ENCODE measurements around the gene MCC.

MCC gene

DNA sequence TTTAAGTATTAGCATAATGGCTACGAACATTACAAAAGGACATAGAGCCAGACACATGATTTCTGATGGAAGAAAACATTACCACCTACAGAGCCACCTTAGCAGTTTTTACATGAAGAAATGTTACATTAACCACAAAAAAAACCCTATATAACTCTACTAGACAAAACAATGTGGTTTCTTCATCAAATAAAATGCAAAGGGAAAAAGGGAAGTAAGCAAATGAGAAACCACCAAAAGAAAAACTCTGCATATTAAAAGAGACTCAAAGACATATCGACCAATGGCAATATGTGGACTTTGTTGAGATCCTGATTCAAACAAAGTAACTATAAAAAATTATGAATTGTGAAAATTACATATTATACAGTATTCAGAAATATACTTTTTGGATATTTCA lies 186.1 kb downstream of the MCC start:
- no peak for DNase-seq

DNA sequence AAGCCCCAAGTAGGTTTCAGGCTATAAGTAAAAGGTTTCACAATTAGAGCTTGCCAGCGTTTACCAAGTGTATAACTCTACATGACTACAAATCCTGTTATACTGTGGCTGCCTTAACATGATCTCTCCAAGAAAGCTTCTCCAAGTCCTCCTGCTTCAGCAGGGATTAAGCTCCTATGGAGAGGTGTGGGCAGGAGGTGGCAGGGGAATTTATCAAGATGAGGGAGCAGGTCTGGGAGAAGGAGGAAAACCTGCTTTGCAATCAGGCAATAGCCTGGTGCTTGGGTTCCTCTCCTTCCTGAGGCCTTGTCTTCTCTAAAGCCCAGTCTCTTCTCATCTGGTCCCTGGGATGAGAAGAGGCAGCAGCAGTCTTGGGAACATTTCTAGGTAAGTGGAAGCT lies 188.7 kb downstream of the MCC start:
- DNase-seq: no peak

DNA sequence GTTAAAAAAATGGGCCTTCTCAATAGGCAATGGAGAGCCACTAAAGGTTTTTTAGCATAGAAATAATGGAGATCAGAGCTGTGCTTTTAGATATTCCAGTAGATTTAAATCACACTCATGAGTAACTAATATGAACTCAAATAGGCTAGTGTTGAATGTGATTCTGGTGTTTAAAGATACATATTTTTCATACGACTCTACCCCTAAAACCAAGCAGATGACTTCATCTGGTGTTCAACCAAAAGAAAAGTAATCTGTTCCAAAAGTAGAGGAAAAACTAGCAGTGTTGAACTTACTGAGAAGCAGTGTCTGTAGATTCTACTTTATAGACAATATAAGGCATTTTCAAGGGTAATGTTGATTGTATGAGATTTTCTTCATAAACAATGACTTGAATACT lies 191.6 kb downstream of the MCC start:
- DNase-seq: no peak

DNA sequence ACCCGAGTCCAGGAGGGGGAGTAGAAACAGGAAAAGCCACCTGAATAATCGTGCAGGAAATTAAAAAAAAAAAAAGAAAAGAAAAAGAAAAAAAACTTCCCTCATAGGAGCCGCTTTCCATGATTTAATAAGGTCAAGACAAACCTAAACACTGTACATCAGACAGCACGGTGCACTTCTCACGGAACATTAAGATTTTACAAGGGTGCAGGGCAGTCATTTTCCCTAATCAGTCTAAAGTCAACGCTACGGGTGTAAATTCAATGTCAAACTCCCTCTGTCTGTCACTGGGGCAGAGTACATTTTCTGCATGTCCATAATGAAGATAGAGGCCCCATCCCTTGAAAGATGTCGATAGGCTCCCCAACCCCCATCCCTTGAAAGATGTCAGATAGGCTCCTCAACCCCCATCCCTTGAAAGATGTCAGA lies 193.1 kb downstream of the MCC start:
- no peak for DNase-seq

DNA sequence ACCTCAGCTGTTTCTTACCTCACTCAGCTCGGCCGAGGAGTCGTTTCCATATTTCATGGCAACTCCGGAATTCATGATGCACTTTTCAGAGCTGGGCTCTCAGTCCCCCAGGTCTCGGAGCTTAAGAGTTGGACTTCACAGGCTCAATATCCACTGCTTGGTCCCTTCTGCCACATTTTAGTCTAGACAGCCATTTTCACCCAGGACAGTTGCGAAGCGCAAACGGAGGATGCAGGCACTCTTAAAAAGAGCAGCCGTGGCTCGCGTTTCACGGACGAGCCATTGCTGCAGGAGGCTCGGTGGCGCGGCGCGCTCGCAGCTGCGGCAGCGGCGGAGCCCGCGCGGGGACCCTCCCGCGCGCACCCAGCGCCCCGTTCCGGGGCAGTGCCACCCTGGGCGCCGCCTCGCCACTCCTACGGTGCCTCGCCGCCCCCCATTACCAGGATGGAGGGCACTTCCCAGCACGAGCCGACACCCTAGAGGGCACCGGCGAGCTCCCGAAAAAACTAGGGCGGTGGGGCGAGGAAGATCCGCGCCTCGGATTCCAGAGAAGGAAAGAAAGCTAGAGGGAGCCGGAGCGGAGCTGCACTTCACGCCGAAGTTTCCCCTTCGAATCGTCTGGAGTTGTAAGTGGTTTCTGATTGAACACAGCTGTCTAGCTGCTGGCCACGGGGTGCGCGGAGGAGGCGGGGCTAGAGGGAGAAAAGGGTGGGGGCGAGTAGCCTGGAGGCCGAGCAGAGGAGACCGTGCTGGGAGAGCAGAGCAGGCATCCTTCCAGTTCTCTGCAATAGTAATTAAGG lies 193.7 kb downstream of the MCC start:
- DNase-seq: peak; percentile 60

DNA sequence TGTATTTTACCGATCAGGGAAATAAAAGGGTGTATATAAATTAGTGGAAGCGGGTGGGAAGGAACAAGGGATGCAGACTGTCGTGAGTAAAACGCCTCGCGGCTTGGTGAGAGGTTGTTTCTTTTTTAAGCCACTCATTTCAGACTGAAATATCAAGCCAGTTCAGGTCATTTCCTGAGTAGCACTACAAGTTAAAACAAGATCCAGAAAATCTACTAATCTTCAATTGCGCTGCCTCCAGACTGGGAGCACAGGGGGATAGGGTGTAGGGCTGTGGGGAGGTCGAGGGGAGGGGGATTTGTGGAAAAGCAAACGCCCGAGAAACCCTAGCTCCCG lies 194.3 kb downstream of the MCC start:
- no peak for DNase-seq

DNA sequence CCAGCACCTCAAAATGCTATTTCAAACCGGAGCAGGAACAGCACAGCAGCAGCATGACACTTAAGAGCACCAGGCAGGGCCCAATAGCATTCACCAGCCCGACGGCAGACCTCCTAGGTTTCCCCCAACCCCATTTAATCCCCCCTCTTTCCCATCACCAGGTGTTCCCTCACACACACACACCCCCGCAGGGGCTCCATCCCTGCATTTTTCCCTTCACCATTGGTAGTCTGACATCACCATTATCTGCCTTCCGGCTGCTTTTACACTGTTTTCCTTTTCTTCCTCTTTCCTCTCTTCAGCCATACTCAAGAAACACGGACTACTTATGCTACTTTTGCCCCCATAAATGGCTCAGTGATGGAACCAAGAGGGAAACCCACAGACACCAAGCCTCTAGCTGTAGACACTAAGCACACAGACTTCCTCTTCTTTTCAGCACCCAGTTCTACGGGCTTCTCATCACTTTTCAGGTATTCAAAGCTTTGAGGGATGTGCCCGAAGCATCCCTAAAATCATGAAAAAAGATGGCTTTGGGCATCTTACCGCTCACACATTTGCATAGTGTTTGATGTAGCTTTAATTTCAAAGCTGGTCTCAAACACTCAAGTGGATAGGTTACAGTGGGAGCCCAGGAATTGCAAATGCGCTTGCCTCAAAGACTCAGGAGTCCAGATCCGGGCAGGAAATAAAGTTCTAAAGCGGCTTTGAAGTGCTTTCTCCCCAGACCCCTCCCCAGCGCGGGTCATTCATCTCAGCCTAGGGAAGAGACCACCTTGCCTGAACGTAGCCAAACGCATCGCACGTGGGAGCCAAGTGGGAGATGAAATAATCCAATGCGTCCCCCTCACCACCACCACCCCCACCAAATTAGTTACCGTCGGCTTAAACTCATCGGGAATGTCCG lies 194.9 kb downstream of the MCC start:
- DNase-seq: no peak

DNA sequence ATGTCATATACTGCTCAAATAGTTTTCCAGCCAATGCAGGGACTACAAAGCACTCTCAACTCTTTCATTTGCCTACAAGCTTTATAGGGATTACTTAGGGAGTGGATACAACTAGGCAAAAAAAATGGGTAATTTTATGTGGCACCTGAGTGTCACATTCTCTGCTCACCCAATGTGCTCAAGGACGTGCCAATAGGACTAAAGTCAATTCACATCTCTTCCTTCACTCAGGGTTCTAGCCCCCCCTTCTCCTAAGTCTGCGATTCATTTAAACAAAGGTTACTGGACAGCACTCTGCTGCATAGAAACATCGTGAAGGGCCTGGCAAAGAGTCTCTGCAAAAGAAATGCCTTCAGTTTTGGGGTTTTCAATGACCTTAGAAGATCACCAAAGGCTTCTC lies 195.8 kb downstream of the MCC start:
- DNase-seq: no peak

DNA sequence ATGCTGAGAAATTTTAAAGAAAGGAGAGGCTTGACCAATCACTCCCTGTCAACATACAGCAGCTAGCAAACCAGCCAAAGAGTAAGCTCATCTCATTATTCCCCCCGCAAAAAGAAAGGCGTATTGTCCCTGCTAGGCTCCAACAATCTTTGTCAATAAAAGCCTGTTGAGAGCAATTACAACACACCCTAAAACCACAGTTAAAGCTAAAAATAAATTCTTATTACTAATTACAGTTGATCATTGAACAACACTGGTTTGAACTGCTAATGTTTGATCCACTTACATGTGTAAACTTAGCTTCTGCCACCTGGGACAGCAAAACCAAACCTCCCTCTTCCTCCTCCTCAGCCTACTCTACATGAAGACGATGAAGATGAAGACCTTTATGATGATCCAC lies 204.7 kb downstream of the MCC start:
- no peak for DNase-seq

DNA sequence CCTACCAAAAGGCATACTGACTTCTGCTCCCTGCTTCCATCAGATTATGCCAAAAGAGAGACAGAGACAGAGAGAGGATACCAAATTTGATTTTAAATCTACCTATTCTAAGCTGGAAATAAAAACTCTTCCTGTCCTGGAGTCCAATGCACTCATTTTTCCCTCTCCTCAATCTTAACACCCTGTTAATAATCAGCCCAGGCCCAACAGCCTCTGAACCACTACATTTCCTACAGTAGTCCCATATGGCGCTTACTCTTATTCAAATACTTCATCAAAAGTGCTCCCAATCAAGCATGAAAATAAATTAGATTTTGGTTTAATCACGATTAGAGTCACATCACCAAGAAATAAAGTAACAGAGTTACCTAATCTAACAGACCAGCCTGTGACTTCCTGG lies 205.8 kb downstream of the MCC start:
- DNase-seq: no peak

DNA sequence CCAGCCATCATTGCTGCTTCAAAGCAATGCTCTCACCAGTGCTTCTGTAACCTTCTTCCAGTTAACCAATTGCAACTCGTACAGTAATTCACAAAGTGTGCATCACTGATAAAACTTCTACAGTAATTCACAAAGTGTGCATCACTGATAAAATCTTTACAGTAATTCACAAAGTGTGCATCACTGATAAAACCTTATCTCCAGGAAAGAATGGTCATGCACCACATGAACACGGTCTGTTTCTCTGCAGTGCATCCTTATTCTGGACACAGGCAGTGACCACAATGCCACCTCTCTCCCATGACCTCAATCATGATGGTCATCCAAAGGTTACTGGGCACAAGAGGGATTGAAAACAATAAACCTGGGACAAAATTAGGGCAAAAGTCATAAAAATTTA lies 207.1 kb downstream of the MCC start:
- DNase-seq: no peak

DNA sequence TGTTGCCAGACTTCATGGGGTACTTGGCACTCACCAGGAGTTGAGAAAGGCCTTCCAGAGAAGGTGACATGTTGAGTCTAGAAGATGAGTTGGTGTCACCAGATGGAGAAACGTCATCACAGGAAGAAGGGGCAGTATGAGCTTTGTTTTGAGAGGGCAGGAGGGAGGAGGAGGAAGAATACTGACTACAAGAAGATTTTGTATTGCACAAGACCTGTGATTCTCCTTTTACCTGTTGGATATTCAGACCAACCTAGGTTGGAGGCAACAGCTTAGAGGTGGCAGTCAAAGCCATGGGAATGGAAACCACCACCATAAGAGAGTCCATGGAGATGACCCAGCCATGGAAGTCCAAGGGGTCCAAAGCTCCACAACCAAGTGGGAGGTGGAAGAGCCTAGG lies 207.7 kb downstream of the MCC start:
- no peak for DNase-seq

DNA sequence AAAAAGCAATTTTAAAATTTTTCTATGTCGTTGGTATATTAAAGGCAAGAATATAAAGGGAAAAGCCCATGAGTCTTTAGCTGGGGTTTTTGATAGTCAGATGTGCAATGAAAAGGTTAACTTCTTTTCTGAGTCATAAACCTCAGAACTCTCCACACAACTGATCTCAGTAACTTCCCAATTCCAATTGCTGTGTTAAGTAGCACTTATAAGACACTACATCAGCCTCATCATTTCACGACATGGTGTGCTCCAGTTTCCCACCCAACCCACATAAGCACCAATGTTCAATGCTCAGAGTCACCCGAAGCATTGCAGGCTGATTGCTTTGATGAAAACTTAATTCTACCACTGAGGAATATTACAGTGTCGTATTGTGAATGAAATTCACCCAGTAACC lies 209.3 kb downstream of the MCC start:
- DNase-seq: no peak

DNA sequence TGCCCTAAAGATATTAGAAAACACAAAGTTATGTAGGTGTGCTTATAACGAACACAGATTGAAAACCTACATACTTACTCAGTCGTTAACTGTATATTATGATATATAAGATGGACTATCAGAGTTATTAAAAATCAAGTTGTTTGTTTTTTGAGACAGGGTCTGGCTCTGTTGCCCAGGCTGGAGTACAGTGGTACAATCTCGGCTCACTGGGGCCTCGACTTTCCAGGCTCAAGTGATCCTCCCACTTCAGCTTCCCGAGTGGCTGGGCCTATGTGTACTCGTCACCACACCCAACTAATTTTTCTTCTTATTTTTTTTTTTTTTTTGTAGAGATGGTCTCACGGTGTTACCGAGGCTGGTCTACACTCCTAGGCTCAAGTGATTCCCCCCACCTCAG lies 211.8 kb downstream of the MCC start:
- DNase-seq: no peak

DNA sequence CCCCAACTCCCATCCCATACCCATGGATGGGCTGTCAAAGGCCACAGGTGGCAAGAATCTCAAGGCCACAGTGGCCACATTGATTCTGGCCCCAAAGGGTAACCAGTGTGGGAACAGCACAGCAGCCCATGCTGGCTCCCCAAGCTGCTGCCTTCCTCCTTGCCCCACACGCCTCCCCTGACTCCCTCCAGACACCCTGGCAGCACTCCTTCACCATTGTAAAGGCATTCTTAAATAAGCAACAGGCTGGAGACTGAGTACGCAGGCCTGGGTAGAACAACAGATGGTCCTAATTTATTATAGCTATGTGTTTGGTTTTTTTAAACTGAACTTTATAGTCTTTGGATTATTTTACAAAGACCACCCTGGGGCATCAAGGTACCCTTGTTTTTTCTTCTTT lies 212.3 kb downstream of the MCC start:
- DNase-seq: no peak

DNA sequence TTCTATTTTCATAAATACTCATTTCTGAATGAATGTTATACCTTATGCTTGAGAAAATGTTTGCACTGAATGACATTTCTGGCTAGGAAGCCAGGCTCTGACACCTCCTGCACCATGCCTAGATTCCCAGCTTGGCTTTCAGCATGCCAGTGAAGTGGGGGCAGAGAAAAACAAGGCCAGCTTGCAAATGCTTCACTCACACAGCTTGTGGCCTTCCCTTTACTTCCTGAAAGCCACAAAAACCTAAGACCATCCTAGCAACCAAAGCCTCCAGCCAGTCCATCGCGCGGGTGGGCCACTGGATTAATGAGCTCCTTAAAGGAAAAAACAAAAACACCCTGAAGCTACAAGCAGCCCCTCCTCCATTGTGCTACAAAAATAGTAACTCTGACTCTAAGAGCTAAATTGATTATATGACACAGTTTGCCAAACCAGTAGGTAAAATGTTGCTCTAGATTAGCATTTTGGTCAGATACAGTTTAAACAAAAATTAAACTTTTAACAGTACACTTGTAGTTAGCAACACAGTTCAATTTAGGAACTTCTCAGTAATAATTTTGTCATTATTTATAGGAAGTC lies 213.3 kb downstream of the MCC start:
- no peak for DNase-seq

DNA sequence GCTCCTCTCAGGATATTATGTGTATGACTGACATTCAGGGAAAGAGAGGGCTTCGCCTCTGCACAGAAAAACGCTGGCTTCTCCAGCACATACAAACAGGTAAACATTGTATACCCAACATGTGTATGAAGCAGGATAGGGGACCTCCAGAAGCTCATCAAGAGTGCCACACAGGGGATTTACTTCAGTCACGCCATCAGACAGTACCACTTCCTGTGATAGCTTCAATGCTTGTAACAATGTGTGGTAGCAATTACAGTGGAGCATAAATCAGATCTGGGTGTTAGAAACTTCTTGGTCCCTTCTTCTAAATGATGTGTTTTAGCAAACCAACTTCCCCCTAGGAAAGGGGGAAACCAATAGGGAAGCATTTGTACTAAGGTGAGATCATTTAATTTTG lies 214.3 kb downstream of the MCC start:
- DNase-seq: no peak

DNA sequence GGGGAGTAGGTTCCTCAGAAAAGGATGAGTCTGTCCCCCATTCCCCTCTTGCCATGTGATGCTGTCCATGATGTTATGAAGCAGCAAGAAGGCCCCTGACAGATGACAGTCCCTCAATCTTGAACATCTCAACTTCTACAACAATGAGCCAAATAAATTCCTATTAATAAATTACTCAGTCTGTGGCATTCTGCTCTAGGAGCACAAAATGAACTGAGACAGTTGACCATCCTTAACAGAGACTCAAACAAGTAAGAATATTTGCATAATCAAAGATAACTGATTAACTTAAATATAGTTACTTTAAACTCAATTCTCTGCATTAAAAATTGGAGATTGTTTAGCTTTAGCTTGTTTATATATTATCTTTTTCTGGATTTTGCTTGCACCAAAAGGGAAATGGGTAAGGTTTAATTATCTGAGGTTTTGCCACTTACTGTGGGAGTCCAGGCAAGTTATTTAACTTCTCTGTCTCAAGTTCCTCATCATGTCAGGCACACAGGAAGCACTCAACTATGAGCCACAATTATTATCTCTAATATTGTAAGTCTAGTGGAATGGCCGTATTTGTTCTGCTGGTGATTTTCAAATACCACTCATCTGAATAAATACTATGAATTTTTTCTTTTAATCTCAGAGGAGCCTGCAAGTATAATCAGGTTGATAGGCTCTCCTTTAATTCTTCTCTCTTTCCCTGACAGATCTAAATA lies 216.4 kb downstream of the MCC start:
- no peak for DNase-seq

DNA sequence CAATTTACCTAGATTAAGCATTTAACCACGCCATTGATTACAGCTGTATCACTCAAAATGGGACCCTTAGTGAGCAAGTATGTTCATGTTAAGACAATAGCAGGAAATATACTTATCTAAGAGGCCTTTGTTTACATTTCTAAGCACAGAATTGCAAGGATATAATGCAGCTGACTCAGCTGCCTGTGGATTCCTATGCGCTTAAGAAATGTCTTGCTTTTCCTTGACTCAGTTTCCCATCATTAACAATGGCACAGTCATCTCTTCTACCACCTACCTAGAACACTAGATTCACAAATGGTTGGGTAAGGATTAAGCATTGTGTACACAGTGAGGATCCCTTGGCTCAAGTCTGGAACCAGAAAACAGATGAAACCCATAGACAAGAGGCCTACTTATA lies 217.2 kb downstream of the MCC start:
- DNase-seq: no peak

DNA sequence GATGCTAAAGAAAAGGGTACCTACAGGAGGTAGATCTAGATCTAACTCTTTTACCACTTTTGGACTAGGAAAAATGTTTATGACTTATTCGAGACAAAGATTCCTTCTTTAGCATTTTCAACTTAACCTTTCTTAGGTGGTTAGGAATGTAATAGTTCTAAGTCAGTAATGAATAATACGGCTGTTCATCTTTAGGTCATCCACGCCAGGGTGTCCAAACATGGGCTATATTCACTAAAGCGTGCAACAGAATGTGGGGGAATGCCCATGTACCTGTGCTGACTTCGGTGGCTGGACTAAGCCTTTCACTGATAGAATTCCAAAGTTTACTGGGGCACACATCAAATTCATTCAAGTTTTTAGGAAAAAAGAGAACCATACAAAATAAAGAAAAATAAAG lies 218.2 kb downstream of the MCC start:
- DNase-seq: no peak

DNA sequence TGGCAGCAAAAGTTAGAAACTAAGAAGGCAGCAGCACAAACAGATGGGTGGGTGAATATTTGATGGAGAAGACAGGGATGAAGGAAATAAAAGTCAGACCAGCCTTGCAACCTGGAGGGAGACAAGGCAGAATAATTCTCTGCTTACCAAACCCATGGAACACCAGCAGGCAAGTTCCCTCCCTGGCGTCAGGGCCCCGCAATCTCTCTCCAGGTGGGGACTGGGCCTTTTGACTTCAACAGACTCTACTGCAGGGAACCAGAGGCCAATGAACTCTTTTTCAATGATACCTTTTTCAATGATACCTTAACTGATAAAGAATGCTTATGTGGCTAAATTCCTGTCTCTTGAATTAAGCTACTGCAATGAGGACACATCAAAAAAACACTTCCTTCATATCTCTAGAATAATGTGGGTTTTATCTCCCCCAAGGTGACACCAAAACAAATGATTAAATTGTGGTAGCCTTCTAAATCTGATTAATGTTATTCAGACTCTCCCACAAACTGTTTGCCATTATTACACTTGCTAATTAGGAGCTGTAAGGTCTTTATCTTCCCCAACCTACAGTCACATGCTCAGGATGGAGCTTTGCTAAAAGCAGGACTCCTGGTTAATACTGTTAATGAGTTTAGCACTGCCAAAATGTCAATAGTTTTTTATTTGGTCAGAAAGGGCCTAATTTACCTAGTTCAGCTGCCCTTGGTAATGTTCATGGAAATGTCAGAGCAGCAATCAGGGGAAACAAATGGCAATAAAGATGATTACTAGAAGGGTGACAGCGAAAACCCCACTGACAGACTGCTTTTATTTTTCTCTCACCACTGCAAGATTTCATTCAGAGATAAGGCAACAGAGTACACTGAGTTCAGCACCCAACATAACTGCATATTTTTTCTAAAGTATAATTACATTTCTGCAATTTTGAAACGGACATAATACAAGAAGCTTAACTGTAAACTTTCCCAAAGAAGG lies 218.9 kb downstream of the MCC start:
- DNase-seq: no peak

DNA sequence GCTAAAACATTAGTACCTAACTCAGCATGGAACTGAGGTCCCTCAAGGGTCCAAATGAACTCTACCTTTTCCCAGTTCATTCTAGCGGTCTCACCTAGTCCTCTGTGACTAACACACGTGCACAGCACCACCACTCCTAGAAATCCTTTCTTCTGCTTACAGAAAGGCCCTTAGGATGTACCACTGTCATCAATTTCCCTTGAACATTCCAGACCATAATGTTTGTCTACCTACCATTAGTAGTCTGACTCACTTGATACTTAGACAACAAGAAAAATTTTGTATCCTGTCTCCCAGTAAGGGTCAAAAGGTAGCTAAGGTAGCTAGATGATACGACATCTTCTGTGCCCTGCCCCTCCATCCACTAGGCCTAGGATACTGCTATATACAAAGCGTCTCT lies 220.0 kb downstream of the MCC start:
- DNase-seq: no peak

All from T-helper 9 cell (primary cell).